Measurements from ENCODE around the gene ENAH.

GRCh38 chr1:225567789-225568188 lies 85.1 kb downstream of the ENAH start:
- TF ChIP-seq CTCF (IDR thresholded peaks at IDR 0.05) (no peak), POLR2A (IDR thresholded peaks at IDR 0.05) (no peak), EP300 (IDR thresholded peaks at IDR 0.05) (no peak)

Data from gastroesophageal sphincter (tissue), 3 donors.